Bronchial epithelial cell (primary cell): Measurements from ENCODE around the gene SEC23IP. TPM values are rescaled to one million over a fixed set of nuclear protein-coding genes. Genes with fewer than 3 reads are reported as not detected.
"Not testable (repeated sequence)": the region's sequence is repeated elsewhere in the genome, so short reads cannot be mapped to it uniquely, and the experiment has no call there.

Experiments used
- DNase-seq: peaks from one replicate; pipeline ENCODE4 v3.0.0-alpha.2; 2010; ENCODE audit warnings: low read depth
- FAIRE-seq: peaks from 2 replicates; lab custom pipeline; 2011; peaks lifted over from hg19 to GRCh38; lab: Jason Lieb, UNC
- H3K27me3 ChIP-seq: 2 replicates; pipeline ENCODE4 v1.5.1; 2011; ENCODE audit warnings: low read length; ENCODE audit not compliant: control insufficient read depth, insufficient read depth
- H3K36me3 ChIP-seq: 2 replicates; pipeline ENCODE4 v1.5.1; 2011; ENCODE audit warnings: low read length; ENCODE audit not compliant: control insufficient read depth, insufficient read depth
- H3K4me3 ChIP-seq: 2 replicates; pipeline ENCODE4 v1.5.1; 2011; ENCODE audit warnings: mild to moderate bottlenecking, low read depth, low read length, control low read depth
- total RNA-seq: library from RNA; depleted of rRNA; stranded (reverse); fragments of >200 nt; gene quantifications from 2 replicates; pipeline ENCODE4 v1.2.1, GENCODE V29; 2014
- TF ChIP-seq, protein P1 (sequence below): IDR thresholded peaks from 2 replicates; pipeline ENCODE4 v1.5.1; 2011; ENCODE audit warnings: mild to moderate bottlenecking, moderate library complexity, low read length, control low read depth, inconsistent platforms; ENCODE audit not compliant: insufficient read depth, severe bottlenecking

Gene SEC23IP
- total RNA-seq, 1 donor from 2014 or later: 10.3 TPM

DNA sequence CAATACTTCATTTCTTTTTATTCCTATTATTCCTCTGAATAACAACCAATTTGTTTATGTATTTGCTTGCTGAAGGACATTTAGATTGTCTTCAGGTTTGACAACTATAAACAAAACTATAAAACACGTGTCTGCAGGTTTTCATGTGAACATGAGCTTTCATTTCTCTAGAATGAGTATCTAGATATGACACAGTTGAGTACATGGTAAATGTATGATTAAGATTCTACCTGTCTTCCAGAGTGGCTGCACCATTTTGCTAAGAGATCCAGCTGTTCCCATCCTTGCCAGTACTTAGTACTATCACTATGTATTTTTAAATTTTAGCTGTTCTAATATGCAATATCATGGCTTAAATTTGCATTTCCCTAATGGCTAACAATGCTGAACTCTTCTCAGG lies 30.0 kb upstream of the SEC23IP start:
- no peak for DNase-seq
- no peak for FAIRE-seq
- H3K4me3 ChIP-seq: no peak overlapping the region
- no peaks in the 10 kb centered on the region for H3K27me3 ChIP-seq
- TF ChIP-seq, protein P1, sequence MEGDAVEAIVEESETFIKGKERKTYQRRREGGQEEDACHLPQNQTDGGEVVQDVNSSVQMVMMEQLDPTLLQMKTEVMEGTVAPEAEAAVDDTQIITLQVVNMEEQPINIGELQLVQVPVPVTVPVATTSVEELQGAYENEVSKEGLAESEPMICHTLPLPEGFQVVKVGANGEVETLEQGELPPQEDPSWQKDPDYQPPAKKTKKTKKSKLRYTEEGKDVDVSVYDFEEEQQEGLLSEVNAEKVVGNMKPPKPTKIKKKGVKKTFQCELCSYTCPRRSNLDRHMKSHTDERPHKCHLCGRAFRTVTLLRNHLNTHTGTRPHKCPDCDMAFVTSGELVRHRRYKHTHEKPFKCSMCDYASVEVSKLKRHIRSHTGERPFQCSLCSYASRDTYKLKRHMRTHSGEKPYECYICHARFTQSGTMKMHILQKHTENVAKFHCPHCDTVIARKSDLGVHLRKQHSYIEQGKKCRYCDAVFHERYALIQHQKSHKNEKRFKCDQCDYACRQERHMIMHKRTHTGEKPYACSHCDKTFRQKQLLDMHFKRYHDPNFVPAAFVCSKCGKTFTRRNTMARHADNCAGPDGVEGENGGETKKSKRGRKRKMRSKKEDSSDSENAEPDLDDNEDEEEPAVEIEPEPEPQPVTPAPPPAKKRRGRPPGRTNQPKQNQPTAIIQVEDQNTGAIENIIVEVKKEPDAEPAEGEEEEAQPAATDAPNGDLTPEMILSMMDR: no peak
- no peaks in the 10 kb centered on the region for H3K36me3 ChIP-seq

DNA sequence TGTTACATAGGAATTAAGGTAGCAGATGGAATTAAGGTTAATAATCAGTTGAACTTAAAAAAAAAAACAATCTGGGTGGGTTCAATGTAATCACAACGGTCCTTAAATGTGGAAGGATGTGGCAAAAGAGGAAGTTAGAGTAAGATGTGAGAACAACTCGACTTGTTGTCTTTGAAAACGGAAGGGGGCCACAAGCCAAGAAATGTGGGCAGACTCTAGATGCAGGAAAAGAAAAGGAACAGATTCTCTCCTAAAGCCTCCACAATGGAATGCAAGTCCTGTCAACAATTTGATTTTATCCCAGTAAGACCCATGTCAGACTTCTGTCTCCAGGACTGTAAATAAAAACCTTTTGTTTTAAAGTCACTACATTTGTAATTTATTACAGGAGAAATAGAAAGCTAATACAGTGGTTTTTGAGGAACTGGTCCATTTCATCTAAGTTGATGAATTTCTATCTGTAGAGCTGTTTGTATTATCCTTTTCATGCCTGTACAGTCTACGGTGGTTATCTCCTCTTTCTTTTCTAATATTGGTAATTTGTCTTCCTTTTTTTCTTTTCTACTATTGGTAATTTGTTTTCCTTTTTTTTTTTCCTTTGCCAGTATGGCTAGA lies 28.5 kb upstream of the SEC23IP start:
- DNase-seq (no peak), FAIRE-seq (no peak)
- TF ChIP-seq, protein P1: no peak

DNA sequence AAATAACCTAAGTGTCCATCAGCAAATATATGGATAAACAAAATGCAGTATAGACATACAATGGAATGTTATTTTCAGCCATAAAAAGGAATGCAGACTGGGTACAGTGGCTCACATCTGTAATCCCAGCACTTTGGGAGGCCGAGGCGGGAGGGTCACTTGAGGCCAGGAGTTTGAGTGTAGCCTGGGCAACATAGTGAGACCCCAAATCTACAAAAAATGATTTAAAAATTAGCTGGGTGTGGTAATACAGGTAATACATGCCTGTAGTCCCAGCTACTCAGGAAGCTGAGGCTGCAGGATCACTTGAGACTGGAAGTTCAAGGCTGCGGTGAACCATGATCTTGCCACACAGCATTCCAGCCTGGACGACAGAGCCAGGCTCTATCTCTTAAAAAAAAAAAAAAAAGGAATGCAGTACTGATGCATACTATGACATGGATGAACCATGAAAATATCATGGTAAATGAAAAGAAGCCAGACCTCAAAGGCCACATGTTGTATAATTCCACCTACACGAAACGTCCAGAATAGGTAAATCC lies 26.8 kb upstream of the SEC23IP start:
- no peaks in the 10 kb centered on the region for H3K36me3 ChIP-seq
- H3K27me3 ChIP-seq: no peaks in the 10 kb centered on the region
- DNase-seq: no peak
- no peak overlapping the region for H3K4me3 ChIP-seq
- TF ChIP-seq, protein P1: no peak
- FAIRE-seq: no peak

More for the DNA sequence above, 28.5 kb upstream of the SEC23IP start:
- Histone ChIP-seq H3K27me3 (no peaks in the 10 kb centered on the region), H3K4me3 (no peak overlapping the region), H3K36me3 (no peaks in the 10 kb centered on the region)

DNA sequence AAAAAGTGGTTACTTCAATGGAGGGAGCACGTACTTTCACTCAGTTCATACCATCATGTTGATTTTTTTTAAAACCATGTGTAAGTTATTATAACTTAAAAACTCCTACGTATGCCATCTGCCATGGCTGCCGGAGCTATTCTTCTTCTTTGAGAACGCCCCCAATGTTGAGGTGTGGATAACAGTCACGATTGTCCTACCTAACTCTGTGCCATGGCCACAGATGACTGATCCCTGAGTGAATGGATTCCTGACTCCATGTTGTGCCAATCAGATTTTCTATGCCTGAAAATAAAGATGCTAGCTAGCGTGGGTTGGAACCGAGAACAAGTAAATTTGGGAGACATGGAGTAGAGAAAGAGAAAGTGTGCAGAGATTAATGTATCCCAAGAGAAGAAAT lies 25.2 kb upstream of the SEC23IP start:
- TF ChIP-seq, protein P1: no peak
- H3K27me3 ChIP-seq: no peaks in the 10 kb centered on the region
- no peak for FAIRE-seq
- H3K4me3 ChIP-seq: no peak overlapping the region
- DNase-seq: no peak
- no peaks in the 10 kb centered on the region for H3K36me3 ChIP-seq

DNA sequence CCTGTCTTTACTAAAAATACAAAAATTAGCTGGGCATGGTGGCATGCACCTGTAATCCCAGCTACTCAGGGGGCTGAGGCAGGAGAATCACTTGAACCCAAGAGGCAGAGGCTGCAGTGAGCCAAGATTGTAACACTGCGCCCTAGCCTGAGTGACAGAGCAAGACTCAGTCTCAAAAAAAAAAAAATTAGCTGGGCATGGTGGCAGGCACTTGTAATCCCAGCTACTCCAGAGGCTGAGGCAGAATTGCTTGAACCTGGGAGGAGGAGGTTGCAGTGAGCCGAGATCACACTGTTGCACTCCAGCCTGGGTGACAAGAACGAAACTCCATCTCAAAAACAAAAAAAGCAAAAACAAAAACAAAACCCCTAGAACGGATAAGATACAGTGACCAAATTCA lies 23.1 kb upstream of the SEC23IP start:
- DNase-seq, FAIRE-seq, H3K27me3 ChIP-seq, H3K4me3 ChIP-seq, H3K36me3 ChIP-seq: not testable (repeated sequence)

DNA sequence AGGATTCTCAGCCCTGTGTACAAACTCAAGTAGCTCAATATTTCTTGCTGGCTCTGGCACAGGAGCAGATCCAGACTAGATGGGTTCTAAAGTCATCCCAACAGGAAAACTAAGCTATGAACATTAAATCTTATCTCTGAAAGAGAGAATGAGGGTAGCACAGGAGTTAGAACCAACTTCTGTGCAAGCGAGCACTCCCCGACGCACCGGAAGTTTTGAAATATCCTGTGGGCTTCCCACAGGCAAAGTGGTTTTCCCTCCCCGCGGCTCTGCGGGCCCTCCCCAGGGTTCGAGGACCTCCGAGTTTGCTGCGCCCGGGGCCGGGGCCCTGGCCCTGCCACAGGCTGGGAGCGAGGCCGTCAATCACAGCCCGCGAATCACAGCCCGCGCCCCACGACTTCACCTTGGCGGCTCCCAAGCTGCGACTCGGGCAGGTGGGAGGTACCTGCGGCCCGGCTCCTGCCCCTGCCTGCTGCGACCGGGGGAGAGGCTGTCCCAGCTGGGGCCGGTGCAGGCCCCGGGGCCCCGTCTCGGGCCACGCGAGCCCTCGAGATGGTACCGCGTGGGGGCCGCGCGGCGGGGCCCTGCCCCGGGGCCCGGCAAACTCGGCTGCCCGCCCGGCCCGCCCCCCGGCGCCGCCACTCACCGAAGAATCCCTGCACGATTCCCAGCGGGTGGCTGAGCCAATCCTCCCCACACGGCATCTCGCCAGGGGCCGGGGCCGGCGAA lies 20.5 kb upstream of the SEC23IP start:
- Histone ChIP-seq H3K36me3 (no peaks in the 10 kb centered on the region), H3K27me3 (no peaks in the 10 kb centered on the region), H3K4me3 (peak overlapping the region; percentile 71)
- peak; percentile 32 for DNase-seq
- TF ChIP-seq, protein P1: no peak
- no peak for FAIRE-seq
